ENCODE data around the gene MLPH. TPM values are rescaled to one million over a fixed set of nuclear protein-coding genes. Genes with fewer than 3 reads are reported as not detected.
A peak's percentile ranks its signal among the peaks of the same experiment; 100 is the strongest.

Gene MLPH
- total RNA-seq, 1 donor from 2014 or later: 34.6 TPM

GRCh38 chr2:237515621-237516275 lies 28.7 kb downstream of the MLPH start:
- no peak for DNase-seq (ENCODE audit: extremely low spot score in 2 of 2)
- H3K27ac ChIP-seq: peak overlapping the region; percentile 58
- H3K4me1 ChIP-seq: peaks cover 44% of the 10 kb centered on the region
- H3K27me3 ChIP-seq: no peaks in the 10 kb centered on the region
- intact Hi-C loops (cut with DNase I): loop anchor here (10.0 kb wide), 1 partner anchor 229 kb away; no protein-coding TSS in a partner anchor
- TF ChIP-seq CTCF (IDR thresholded peaks at IDR 0.05) (no peak), POLR2AphosphoS5 (IDR thresholded peaks at IDR 0.05; ENCODE audit: insufficient read depth in 1 of 2, low read depth in 1 of 2) (no peak), POLR2A (IDR thresholded peaks at IDR 0.05) (no peak)
- H3K9me3 ChIP-seq: no peaks in the 10 kb centered on the region
- H3K36me3 ChIP-seq: no peaks in the 10 kb centered on the region
- H3K4me3 ChIP-seq: no peak overlapping the region

- Histone ChIP-seq H3K9me3 (no peaks in the 10 kb centered on the region), H3K4me1 (peaks cover 35% of the 10 kb centered on the region), H3K27ac (no peak overlapping the region), H3K27me3 (no peaks in the 10 kb centered on the region), H3K4me3 (no peak overlapping the region), H3K36me3 (no peaks in the 10 kb centered on the region)
- no peak for TF ChIP-seq CTCF (IDR thresholded peaks at IDR 0.05)
- no peak for TF ChIP-seq POLR2AphosphoS5 (IDR thresholded peaks at IDR 0.05; ENCODE audit: insufficient read depth in 1 of 2, low read depth in 1 of 2)
- TF ChIP-seq POLR2A (IDR thresholded peaks at IDR 0.05): no peak
- intact Hi-C loops (cut with DNase I): loop anchor here (10.0 kb wide), 1 partner anchor 228 kb away; no protein-coding TSS in a partner anchor
- no peak for DNase-seq (ENCODE audit: extremely low spot score in 2 of 2)
These were observed 30.1 kb downstream of the MLPH start for GRCh38 chr2:237517163-237517562.

- Histone ChIP-seq H3K36me3 (no peaks in the 10 kb centered on the region), H3K27ac (no peak overlapping the region), H3K9me3 (no peaks in the 10 kb centered on the region), H3K4me1 (peaks cover 26% of the 10 kb centered on the region), H3K27me3 (no peaks in the 10 kb centered on the region), H3K4me3 (no peak overlapping the region)
- intact Hi-C loops (cut with DNase I): loop anchor here (10.0 kb wide), 1 partner anchor 227 kb away; no protein-coding TSS in a partner anchor
- TF ChIP-seq POLR2AphosphoS5 (IDR thresholded peaks at IDR 0.05; ENCODE audit: insufficient read depth in 1 of 2, low read depth in 1 of 2) (no peak), CTCF (IDR thresholded peaks at IDR 0.05) (no peak)
- no peak for DNase-seq (ENCODE audit: extremely low spot score in 2 of 2)
These were observed 30.9 kb downstream of the MLPH start for GRCh38 chr2:237517990-237518389.

- intact Hi-C loops (cut with DNase I): loop anchor here (10.0 kb wide), 1 partner anchor 225 kb away; no protein-coding TSS in a partner anchor
- TF ChIP-seq POLR2AphosphoS5 (IDR thresholded peaks at IDR 0.05; ENCODE audit: insufficient read depth in 1 of 2, low read depth in 1 of 2) (no peak), CTCF (IDR thresholded peaks at IDR 0.05) (no peak), POLR2A (IDR thresholded peaks at IDR 0.05) (no peak)
- no peaks in the 10 kb centered on the region for H3K9me3 ChIP-seq
- no peak overlapping the region for H3K4me3 ChIP-seq
- peaks cover 10% of the 10 kb centered on the region for H3K4me1 ChIP-seq
- H3K27me3 ChIP-seq: no peaks in the 10 kb centered on the region
- DNase-seq (ENCODE audit: extremely low spot score in 2 of 2): no peak
- no peaks in the 10 kb centered on the region for H3K36me3 ChIP-seq
- H3K27ac ChIP-seq: no peak overlapping the region
These were observed 32.6 kb downstream of the MLPH start for GRCh38 chr2:237519506-237520245.

- TF ChIP-seq POLR2A (IDR thresholded peaks at IDR 0.05) (no peak), POLR2AphosphoS5 (IDR thresholded peaks at IDR 0.05; ENCODE audit: insufficient read depth in 1 of 2, low read depth in 1 of 2) (no peak), CTCF (IDR thresholded peaks at IDR 0.05) (no peak)
- Histone ChIP-seq H3K27me3 (no peaks in the 10 kb centered on the region), H3K27ac (no peak overlapping the region), H3K4me1 (peaks cover 3% of the 10 kb centered on the region), H3K4me3 (no peak overlapping the region), H3K36me3 (no peaks in the 10 kb centered on the region), H3K9me3 (no peaks in the 10 kb centered on the region)
- no peak for DNase-seq (ENCODE audit: extremely low spot score in 2 of 2)
- intact Hi-C loops (cut with DNase I): no loop called here
These were observed 33.2 kb downstream of the MLPH start for GRCh38 chr2:237520290-237520689.
